Stimulated activated CD8-positive, alpha-beta memory T cell treated with anti-CD3 and anti-CD28 coated beads, Interleukin-15, amount 100 ng/mL, for 24 hours (primary cell): ENCODE results near the gene ZC3H15.

Experiments
- DNase-seq: peaks from one replicate; pipeline ENCODE4 v3.0.0-alpha.2; 2020; ENCODE audit warnings: low read depth

ZC3H15 gene

GRCh38 chr2:186543561-186544131 is 57.6 kb downstream of the ZC3H15 start:
- DNase-seq: no peak

- DNase-seq: no peak
Observed at GRCh38 chr2:186544255-186544675, 58.2 kb downstream of the ZC3H15 start.

GRCh38 chr2:186546846-186547245 is 60.8 kb downstream of the ZC3H15 start:
- no peak for DNase-seq

- no peak for DNase-seq
Observed at GRCh38 chr2:186551323-186552050, 65.4 kb downstream of the ZC3H15 start.

- no peak for DNase-seq
Observed at GRCh38 chr2:186554429-186554828, 68.4 kb downstream of the ZC3H15 start.

- no peak for DNase-seq
Observed at GRCh38 chr2:186554850-186555671, 69.0 kb downstream of the ZC3H15 start.

- DNase-seq: no peak
Observed at GRCh38 chr2:186558512-186559276, 72.6 kb downstream of the ZC3H15 start.
